MM.1S (cell line): ENCODE results near the gene CHD2.

ENCODE experiments used
- EZH2 ChIP-seq: fragments of 300-600 bp; sonication (generic); optimal IDR thresholded peaks from 2 replicates; pipeline ENCODE3; 2017; ENCODE audit warnings: low read depth, mild to moderate bottlenecking, antibody characterized with exemption, low read length, mixed read lengths
- EZH2phosphoT487 ChIP-seq: fragments of 300-600 bp; sonication (generic); IDR thresholded peaks from 2 replicates; pipeline ENCODE4 v1.6.1; 2018; ENCODE audit warnings: antibody characterized with exemption, low read length
- TF ChIP-seq, protein P1 (sequence below): fragments of 300-600 bp; sonication (generic); IDR thresholded peaks from 2 replicates; pipeline ENCODE4 v1.5.1; 2016; ENCODE audit warnings: antibody characterized with exemption, low read length, mixed read lengths

DNA sequence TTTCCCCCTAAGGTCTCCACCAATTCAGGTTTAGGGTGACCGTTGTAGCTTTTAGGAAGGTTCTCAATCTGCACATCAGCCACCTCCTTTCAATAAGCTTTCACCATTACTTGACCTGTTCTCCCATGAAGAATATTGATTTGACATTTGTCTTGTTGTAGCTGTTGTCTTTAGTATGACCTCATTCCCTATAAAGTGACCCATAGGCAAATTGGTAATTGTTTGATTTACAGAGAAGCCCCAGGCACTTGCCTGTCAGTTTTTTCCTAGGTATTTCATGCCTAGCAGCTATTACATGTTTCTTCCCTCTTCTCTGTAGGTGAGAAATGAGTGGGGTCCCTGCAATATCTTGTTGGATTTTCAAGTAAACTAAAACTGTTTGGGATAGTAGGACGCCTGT lies 36.0 kb downstream of the CHD2 start:
- TF ChIP-seq, protein P1, sequence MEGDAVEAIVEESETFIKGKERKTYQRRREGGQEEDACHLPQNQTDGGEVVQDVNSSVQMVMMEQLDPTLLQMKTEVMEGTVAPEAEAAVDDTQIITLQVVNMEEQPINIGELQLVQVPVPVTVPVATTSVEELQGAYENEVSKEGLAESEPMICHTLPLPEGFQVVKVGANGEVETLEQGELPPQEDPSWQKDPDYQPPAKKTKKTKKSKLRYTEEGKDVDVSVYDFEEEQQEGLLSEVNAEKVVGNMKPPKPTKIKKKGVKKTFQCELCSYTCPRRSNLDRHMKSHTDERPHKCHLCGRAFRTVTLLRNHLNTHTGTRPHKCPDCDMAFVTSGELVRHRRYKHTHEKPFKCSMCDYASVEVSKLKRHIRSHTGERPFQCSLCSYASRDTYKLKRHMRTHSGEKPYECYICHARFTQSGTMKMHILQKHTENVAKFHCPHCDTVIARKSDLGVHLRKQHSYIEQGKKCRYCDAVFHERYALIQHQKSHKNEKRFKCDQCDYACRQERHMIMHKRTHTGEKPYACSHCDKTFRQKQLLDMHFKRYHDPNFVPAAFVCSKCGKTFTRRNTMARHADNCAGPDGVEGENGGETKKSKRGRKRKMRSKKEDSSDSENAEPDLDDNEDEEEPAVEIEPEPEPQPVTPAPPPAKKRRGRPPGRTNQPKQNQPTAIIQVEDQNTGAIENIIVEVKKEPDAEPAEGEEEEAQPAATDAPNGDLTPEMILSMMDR = no peak
- TF ChIP-seq EZH2phosphoT487 (no peak), EZH2 (no peak)
